ENCODE measurements around the gene ZNF467.

DNA sequence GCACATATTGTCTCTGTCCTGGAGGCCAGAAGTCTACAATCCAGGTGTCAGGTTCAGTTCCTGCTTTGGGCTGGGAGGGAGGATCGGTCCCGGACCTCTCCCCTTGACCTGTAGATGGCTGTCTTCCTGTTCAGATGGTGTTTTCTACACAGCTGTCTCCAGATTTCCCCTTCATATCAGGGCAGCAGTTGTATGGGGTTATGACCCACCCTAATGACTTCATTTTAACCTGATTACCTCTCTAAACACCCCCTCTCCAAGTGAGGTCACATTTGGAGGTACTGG lies 38.7 kb downstream of the ZNF467 start:
- TF ChIP-seq, protein P1, sequence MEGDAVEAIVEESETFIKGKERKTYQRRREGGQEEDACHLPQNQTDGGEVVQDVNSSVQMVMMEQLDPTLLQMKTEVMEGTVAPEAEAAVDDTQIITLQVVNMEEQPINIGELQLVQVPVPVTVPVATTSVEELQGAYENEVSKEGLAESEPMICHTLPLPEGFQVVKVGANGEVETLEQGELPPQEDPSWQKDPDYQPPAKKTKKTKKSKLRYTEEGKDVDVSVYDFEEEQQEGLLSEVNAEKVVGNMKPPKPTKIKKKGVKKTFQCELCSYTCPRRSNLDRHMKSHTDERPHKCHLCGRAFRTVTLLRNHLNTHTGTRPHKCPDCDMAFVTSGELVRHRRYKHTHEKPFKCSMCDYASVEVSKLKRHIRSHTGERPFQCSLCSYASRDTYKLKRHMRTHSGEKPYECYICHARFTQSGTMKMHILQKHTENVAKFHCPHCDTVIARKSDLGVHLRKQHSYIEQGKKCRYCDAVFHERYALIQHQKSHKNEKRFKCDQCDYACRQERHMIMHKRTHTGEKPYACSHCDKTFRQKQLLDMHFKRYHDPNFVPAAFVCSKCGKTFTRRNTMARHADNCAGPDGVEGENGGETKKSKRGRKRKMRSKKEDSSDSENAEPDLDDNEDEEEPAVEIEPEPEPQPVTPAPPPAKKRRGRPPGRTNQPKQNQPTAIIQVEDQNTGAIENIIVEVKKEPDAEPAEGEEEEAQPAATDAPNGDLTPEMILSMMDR (IDR thresholded peaks at IDR 0.05) = no peak
- TF ChIP-seq POLR2A (IDR thresholded peaks at IDR 0.05) = no peak
